Urothelium cell line (cell line): ENCODE results near the gene MRPS15.
A peak's percentile ranks its signal among the peaks of the same experiment; 100 is the strongest.

Source experiments
- DNase-seq: peaks from one replicate; pipeline ENCODE4 v3.0.0; 2011; ENCODE audit warnings: low spot score, mixed read lengths
- FAIRE-seq: peaks from 2 replicates; lab custom pipeline; 2011; peaks lifted over from hg19 to GRCh38; lab: Jason Lieb, UNC

MRPS15 gene

GRCh38 chr1:36432616-36433015, 31.6 kb downstream of the MRPS15 start:
- FAIRE-seq (no peak), DNase-seq (no peak)

- FAIRE-seq (no peak), DNase-seq (no peak)
Measured at GRCh38 chr1:36425791-36426190, 38.4 kb downstream of the MRPS15 start.

GRCh38 chr1:36421649-36422048, 42.5 kb downstream of the MRPS15 start:
- DNase-seq (no peak), FAIRE-seq (no peak)

- peak; percentile 80 for DNase-seq
- no peak for FAIRE-seq
Measured at GRCh38 chr1:36420836-36421317, 43.3 kb downstream of the MRPS15 start.

GRCh38 chr1:36420409-36420808, 43.8 kb downstream of the MRPS15 start:
- FAIRE-seq (no peak), DNase-seq (no peak)

GRCh38 chr1:36419569-36419968, 44.6 kb downstream of the MRPS15 start:
- no peak for FAIRE-seq
- no peak for DNase-seq

- FAIRE-seq (no peak), DNase-seq (no peak)
Measured at GRCh38 chr1:36419140-36419539, 45.0 kb downstream of the MRPS15 start.

GRCh38 chr1:36417931-36418330, 46.3 kb downstream of the MRPS15 start:
- FAIRE-seq: no peak
- no peak for DNase-seq

- no peak for FAIRE-seq
Measured at GRCh38 chr1:36415661-36416326, 48.4 kb downstream of the MRPS15 start.

GRCh38 chr1:36414384-36414783, 49.8 kb downstream of the MRPS15 start:
- no peak for FAIRE-seq
- DNase-seq: no peak

More at GRCh38 chr1:36415661-36416326, 48.4 kb downstream of the MRPS15 start:
- no peak for DNase-seq

- no peak for FAIRE-seq
- DNase-seq: no peak
Measured at GRCh38 chr1:36411674-36412648, 52.2 kb downstream of the MRPS15 start.

- no peak for DNase-seq
Measured at GRCh38 chr1:36408479-36408878, 55.7 kb downstream of the MRPS15 start.

GRCh38 chr1:36406440-36406839, 57.7 kb downstream of the MRPS15 start:
- no peak for FAIRE-seq
- no peak for DNase-seq

More at GRCh38 chr1:36408479-36408878, 55.7 kb downstream of the MRPS15 start:
- no peak for FAIRE-seq
